Panc1 (cell line): ENCODE data around the gene ACO1. TPM values are rescaled to one million over a fixed set of nuclear protein-coding genes. Genes with fewer than 3 reads are reported as not detected.

Experiments used
- ATAC-seq: fragments of 200-7000 bp; cut with Tn5 transposase; 2 replicates; pipeline ENCODE4 v1.9.1; 2020; ENCODE audit warnings: mild to moderate bottlenecking, moderate library complexity
- BruUV-seq: library from RNA; stranded (reverse); fragments of 400-500 nt; replicated peaks from 2 replicates; lab custom pipeline; 2021; lab: Mats Ljungman, UMichigan
- CTCF ChIA-PET: fragments of 300-600 bp; sonication (Branson Sonifier 250); formaldehyde crosslinking; loops from one replicate; lab custom pipeline; 2022; ENCODE audit warnings: antibody characterized with exemption; lab: Charles Lee
- POLR2A ChIA-PET: fragments of 300-600 bp; sonication (Branson Sonifier 250); formaldehyde crosslinking; loops from one replicate; lab custom pipeline; 2022; ENCODE audit warnings: antibody characterized with exemption; lab: Charles Lee
- DNase-seq: peaks from one replicate; pipeline ENCODE4 v3.0.0-alpha.2; 2010; ENCODE audit warnings: low read depth, low spot score
- H3K27ac ChIP-seq: 2 replicates; pipeline ENCODE4 v1.5.1; 2011; ENCODE audit warnings: mild to moderate bottlenecking, low read length, inconsistent platforms
- H3K27me3 ChIP-seq: fragments of 200-500 bp; sonication (Bioruptor generic); 2 replicates; pipeline ENCODE4 v1.6.0; 2014; ENCODE audit warnings: low read length, inconsistent platforms; ENCODE audit not compliant: control insufficient read depth, insufficient read depth
- H3K36me3 ChIP-seq: fragments of 200-500 bp; sonication (Bioruptor generic); 2 replicates; pipeline ENCODE4 v1.5.1; 2014; ENCODE audit warnings: inconsistent platforms, mild to moderate bottlenecking, low read length, moderate library complexity; ENCODE audit not compliant: control insufficient read depth, insufficient read depth
- H3K4me1 ChIP-seq: 2 replicates; pipeline ENCODE4 v1.5.1; 2011; ENCODE audit warnings: inconsistent platforms, mild to moderate bottlenecking, low read length, moderate library complexity; ENCODE audit not compliant: control insufficient read depth, insufficient read depth
- H3K4me3 ChIP-seq, 2 experiments: 2 replicates each; pipeline ENCODE4 v1.5.1; 2011 to 2012; ENCODE audit warnings: low read depth in 2 of 2, low read length in 2 of 2, mild to moderate bottlenecking in 2 of 2, inconsistent platforms in 1 of 2, moderate library complexity in 1 of 2
- H3K9me3 ChIP-seq: fragments of 200-500 bp; sonication (Bioruptor generic); 2 replicates; pipeline ENCODE4 v1.5.1; 2014; ENCODE audit warnings: low read depth, mild to moderate bottlenecking, inconsistent platforms, low read length, moderate library complexity; ENCODE audit not compliant: control insufficient read depth, insufficient read depth
- POLR2AphosphoS5 ChIP-seq: IDR thresholded peaks from 2 replicates; pipeline ENCODE4 v1.6.1; 2012; ENCODE audit warnings: mild to moderate bottlenecking, low read depth, low read length, moderate library complexity
- SIN3A ChIP-seq: IDR thresholded peaks from 2 replicates; pipeline ENCODE4 v1.6.1; 2012; ENCODE audit warnings: low read depth, mild to moderate bottlenecking, low read length, moderate library complexity, borderline replicate concordance; ENCODE audit not compliant: insufficient read depth
- TCF7L2 ChIP-seq: IDR thresholded peaks from 2 replicates; pipeline ENCODE4 v1.6.1; 2011; ENCODE audit warnings: mild to moderate bottlenecking, low read depth, low read length, inconsistent platforms
- in situ Hi-C: cut with HindIII; loops from 2 replicates; pipeline ENCODE4 v1.10.0; 2016; ENCODE audit warnings: low sequenced_read_pairs, low pct_unique_long_range_greater_than_20kb
- intact Hi-C: fragments of 100-400 bp; cut with micrococcal nuclease; formaldehyde crosslinking; loops from one replicate; pipeline ENCODE4 v1.10.0; 2022; ENCODE audit not compliant: unreplicated experiment
- total RNA-seq: library from RNA; stranded (reverse); gene quantifications from one replicate; pipeline ENCODE4 v1.2.1, GENCODE V29; 2021; ENCODE audit not compliant: unreplicated experiment
- TF ChIP-seq, protein P1 (sequence below), 2 experiments: IDR thresholded peaks; 2 replicates each; pipeline ENCODE4 v1.6.1; 2011 to 2012; ENCODE audit warnings: low read depth in 2 of 2, control low read depth in 1 of 2, low read length in 1 of 2, mild to moderate bottlenecking in 1 of 2, moderate library complexity in 1 of 2; ENCODE audit not compliant: insufficient read depth in 1 of 2
- TF ChIP-seq, protein P2 (sequence below): fragments of 450-650 bp; IDR thresholded peaks from 2 replicates; pipeline ENCODE4 v1.5.1; 2017; ENCODE audit warnings: mild to moderate bottlenecking

ACO1 gene
- total RNA-seq, 1 experiment from 2014 or later: 49.3 TPM

DNA sequence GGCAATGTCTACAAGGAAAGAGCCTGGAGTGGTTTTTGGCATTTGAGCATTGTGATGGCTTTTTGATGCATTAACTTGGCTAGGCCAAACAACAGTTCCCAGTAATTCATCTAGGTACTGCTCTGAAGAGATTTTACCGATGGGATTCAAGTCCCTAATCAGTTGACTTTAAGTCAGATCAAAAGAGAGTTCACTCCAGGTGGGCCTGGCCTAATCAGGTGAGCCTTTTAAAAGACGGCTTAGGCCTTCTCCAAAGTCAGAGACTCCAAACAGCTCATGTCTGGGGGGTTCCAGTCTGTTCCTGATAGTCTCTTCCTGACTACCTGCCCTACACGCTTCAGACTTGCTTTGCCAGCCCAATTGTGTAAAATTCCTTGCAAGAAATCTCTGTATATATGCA, 87.9 kb downstream of the ACO1 start:
- no peak overlapping the region for H3K27ac ChIP-seq
- CTCF ChIA-PET: no interaction called here
- no peak for DNase-seq
- H3K4me3 ChIP-seq: no peak overlapping the region
- H3K27me3 ChIP-seq: no peaks in the 10 kb centered on the region
- POLR2A ChIA-PET: no interaction called here
- H3K4me1 ChIP-seq: no peaks in the 10 kb centered on the region
- H3K36me3 ChIP-seq: peaks cover 4% of the 10 kb centered on the region; the same call in 1 of the 2 replicates
- in situ Hi-C loops (no loop called here), intact Hi-C loops (no loop called here)
- TF ChIP-seq, protein P1, sequence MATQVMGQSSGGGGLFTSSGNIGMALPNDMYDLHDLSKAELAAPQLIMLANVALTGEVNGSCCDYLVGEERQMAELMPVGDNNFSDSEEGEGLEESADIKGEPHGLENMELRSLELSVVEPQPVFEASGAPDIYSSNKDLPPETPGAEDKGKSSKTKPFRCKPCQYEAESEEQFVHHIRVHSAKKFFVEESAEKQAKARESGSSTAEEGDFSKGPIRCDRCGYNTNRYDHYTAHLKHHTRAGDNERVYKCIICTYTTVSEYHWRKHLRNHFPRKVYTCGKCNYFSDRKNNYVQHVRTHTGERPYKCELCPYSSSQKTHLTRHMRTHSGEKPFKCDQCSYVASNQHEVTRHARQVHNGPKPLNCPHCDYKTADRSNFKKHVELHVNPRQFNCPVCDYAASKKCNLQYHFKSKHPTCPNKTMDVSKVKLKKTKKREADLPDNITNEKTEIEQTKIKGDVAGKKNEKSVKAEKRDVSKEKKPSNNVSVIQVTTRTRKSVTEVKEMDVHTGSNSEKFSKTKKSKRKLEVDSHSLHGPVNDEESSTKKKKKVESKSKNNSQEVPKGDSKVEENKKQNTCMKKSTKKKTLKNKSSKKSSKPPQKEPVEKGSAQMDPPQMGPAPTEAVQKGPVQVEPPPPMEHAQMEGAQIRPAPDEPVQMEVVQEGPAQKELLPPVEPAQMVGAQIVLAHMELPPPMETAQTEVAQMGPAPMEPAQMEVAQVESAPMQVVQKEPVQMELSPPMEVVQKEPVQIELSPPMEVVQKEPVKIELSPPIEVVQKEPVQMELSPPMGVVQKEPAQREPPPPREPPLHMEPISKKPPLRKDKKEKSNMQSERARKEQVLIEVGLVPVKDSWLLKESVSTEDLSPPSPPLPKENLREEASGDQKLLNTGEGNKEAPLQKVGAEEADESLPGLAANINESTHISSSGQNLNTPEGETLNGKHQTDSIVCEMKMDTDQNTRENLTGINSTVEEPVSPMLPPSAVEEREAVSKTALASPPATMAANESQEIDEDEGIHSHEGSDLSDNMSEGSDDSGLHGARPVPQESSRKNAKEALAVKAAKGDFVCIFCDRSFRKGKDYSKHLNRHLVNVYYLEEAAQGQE (IDR thresholded peaks at IDR 0.05; ENCODE audit: insufficient read depth in 1 of 2, low read depth in 2 of 2, low read length in 1 of 2): no peak
- TF ChIP-seq TCF7L2 (no peak), SIN3A (no peak), POLR2AphosphoS5 (no peak)
- TF ChIP-seq, protein P2, sequence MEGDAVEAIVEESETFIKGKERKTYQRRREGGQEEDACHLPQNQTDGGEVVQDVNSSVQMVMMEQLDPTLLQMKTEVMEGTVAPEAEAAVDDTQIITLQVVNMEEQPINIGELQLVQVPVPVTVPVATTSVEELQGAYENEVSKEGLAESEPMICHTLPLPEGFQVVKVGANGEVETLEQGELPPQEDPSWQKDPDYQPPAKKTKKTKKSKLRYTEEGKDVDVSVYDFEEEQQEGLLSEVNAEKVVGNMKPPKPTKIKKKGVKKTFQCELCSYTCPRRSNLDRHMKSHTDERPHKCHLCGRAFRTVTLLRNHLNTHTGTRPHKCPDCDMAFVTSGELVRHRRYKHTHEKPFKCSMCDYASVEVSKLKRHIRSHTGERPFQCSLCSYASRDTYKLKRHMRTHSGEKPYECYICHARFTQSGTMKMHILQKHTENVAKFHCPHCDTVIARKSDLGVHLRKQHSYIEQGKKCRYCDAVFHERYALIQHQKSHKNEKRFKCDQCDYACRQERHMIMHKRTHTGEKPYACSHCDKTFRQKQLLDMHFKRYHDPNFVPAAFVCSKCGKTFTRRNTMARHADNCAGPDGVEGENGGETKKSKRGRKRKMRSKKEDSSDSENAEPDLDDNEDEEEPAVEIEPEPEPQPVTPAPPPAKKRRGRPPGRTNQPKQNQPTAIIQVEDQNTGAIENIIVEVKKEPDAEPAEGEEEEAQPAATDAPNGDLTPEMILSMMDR: no peak
- H3K9me3 ChIP-seq: no peaks in the 10 kb centered on the region
- BruUV-seq: no TSS peak
- no peak for ATAC-seq

DNA sequence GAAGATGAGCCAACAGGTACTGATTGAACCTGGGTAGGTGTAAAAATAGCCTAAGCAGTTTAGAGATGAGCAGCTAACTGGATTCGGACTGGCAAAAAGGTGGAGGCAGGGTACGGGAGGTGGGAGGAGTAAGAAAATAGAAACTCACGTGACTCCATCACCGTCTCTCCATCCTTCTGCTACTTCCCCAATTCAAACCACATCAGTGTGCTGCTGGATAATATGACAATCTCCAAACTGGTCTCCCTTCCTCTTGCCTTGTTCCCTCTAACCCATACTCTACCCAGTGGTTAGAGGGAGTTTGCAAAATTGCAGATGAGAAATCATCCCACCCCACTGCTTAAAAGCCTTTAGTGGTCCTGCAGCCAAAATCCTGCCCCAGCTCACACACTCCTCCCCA, 98.9 kb downstream of the ACO1 start:
- Histone ChIP-seq H3K9me3 (no peaks in the 10 kb centered on the region), H3K4me3 (no peak overlapping the region), H3K4me1 (no peaks in the 10 kb centered on the region), H3K27ac (no peak overlapping the region), H3K36me3 (peaks cover 33% of the 10 kb centered on the region), H3K27me3 (no peaks in the 10 kb centered on the region)
- DNase-seq (no peak), ATAC-seq (no peak)
- CTCF ChIA-PET: no interaction called here
- POLR2A ChIA-PET: no interaction called here
- intact Hi-C loops: loop anchor here (10.0 kb wide), 1 partner anchor 59 kb away; no protein-coding TSS in a partner anchor
- TF ChIP-seq, protein P2: no peak
- TF ChIP-seq, protein P1 (IDR thresholded peaks at IDR 0.05; ENCODE audit: insufficient read depth in 1 of 2, low read depth in 2 of 2, low read length in 1 of 2): no peak
- no peak for TF ChIP-seq TCF7L2
- TF ChIP-seq POLR2AphosphoS5: no peak
- no peak for TF ChIP-seq SIN3A
- in situ Hi-C loops: no loop called here
- no TSS peak for BruUV-seq
